ENCODE measurements around the gene SLC9B1. TPM values are rescaled to one million over a fixed set of nuclear protein-coding genes. Genes with fewer than 3 reads are reported as not detected.

SLC9B1 gene
- total RNA-seq (2022; extraction: Qiagen RNA extraction; ENCODE audit: low read depth) = 0.16 to 0.28 TPM in 2 of 5 replicates, not detected in the others

GRCh38 chr4:103019308-103020124, at the start of gene SLC9B1:
Gene SLC9B1 (minus strand): TSS chr4:103019705. CDS start chr4:102991711, 27,994 bp downstream.

GRCh38 chr4:102868781-102869568, 150.5 kb downstream of the SLC9B1 start, which contains the start of gene CISD2:
Gene CISD2 (plus strand): TSS chr4:102868992. CDS start chr4:102869085, 93 bp downstream.

Other genes with a start within 250 kb of the SLC9B1 start
- 210 to 235 TPM (median 218 TPM) in 5 replicates for gene UBE2D3, start 192.2 kb downstream of the SLC9B1 start, total RNA-seq (2022; extraction: Qiagen RNA extraction; ENCODE audit: low read depth)
- 36.8 to 41.3 TPM (median 37.1 TPM) in 5 replicates for gene CISD2, start 150.7 kb downstream of the SLC9B1 start, total RNA-seq (2022; extraction: Qiagen RNA extraction; ENCODE audit: low read depth)
- 7.3 to 8.2 TPM (median 7.6 TPM) in 5 replicates for gene SLC9B2, start 57.1 kb upstream of the SLC9B1 start, total RNA-seq (2022; extraction: Qiagen RNA extraction; ENCODE audit: low read depth)
- gene BDH2, start 80.1 kb upstream of the SLC9B1 start, total RNA-seq (2022; extraction: Qiagen RNA extraction; ENCODE audit: low read depth) = 7.4 to 10.1 TPM (median 9.2 TPM) in 5 replicates
- gene CENPE, start 178.6 kb upstream of the SLC9B1 start, total RNA-seq (2022; extraction: Qiagen RNA extraction; ENCODE audit: low read depth) = 4.6 to 8.9 TPM (median 6.9 TPM) in 5 replicates